ENCODE measurements around the gene ZNF791.

The ZNF791 gene

GRCh38 chr19:12581100-12581499 is 29.6 kb upstream of the ZNF791 start:
- FAIRE-seq, result no peak
- no peak for DNase-seq (ENCODE audit: insufficient read length, low spot score)
- no peak for TF ChIP-seq CTCF (IDR thresholded peaks at IDR 0.05; ENCODE audit: insufficient read depth, missing control alignments)

- TF ChIP-seq CTCF (IDR thresholded peaks at IDR 0.05; ENCODE audit: insufficient read depth, missing control alignments), result no peak
- DNase-seq (ENCODE audit: insufficient read length, low spot score), result no peak
- no peak for FAIRE-seq
These were observed 14.2 kb upstream of the ZNF791 start for GRCh38 chr19:12596485-12596884.

- DNase-seq (ENCODE audit: insufficient read length, low spot score) (no peak), FAIRE-seq (no peak)
- no peak for TF ChIP-seq CTCF (IDR thresholded peaks at IDR 0.05; ENCODE audit: insufficient read depth, missing control alignments)
These were observed 13.7 kb upstream of the ZNF791 start for GRCh38 chr19:12596927-12597548.

GRCh38 chr19:12597594-12597993 is 13.1 kb upstream of the ZNF791 start:
- FAIRE-seq (no peak), DNase-seq (ENCODE audit: insufficient read length, low spot score) (no peak)
- no peak for TF ChIP-seq CTCF (IDR thresholded peaks at IDR 0.05; ENCODE audit: insufficient read depth, missing control alignments)

GRCh38 chr19:12603714-12604113 is 7.0 kb upstream of the ZNF791 start:
- DNase-seq (ENCODE audit: insufficient read length, low spot score) (no peak), FAIRE-seq (no peak)
- no peak for TF ChIP-seq CTCF (IDR thresholded peaks at IDR 0.05; ENCODE audit: insufficient read depth, missing control alignments)

GRCh38 chr19:12606796-12607195 is 3.9 kb upstream of the ZNF791 start:
- FAIRE-seq (no peak), DNase-seq (ENCODE audit: insufficient read length, low spot score) (no peak)
- TF ChIP-seq CTCF (IDR thresholded peaks at IDR 0.05; ENCODE audit: insufficient read depth, missing control alignments), result no peak

GRCh38 chr19:12607631-12608030 is 3.1 kb upstream of the ZNF791 start:
- DNase-seq (ENCODE audit: insufficient read length, low spot score) (no peak), FAIRE-seq (no peak)
- TF ChIP-seq CTCF (IDR thresholded peaks at IDR 0.05; ENCODE audit: insufficient read depth, missing control alignments), result no peak
